NCI-H524 treated with DMSO at 0.1 percent for 48 hours (cell line): ENCODE data around the gene GLI2.

Experiments
- DNase-seq: peaks from one replicate; lab custom pipeline; 2025; lab: John Stamatoyannopoulos, UW

GLI2 gene

DNA sequence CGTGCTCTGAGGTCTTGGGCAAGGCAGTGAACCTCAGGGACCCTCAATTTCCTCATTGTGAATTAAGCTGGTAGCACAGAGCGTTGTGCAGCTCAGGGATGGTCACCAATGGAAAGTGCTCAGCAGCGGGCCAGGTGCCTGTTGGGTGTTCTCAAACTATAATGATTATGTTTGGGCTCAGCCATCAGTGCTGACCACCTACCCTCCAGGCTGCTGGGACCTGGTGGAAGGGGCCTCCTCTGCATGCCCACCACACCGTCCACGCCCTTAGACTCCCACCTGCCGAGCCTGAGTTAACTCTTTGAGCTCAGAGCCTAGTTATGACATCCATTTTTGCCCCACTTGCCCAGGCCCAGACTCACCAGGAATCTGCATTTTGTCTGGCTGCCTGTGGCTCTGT, 35.0 kb downstream of the GLI2 start:
- no peak for DNase-seq

DNA sequence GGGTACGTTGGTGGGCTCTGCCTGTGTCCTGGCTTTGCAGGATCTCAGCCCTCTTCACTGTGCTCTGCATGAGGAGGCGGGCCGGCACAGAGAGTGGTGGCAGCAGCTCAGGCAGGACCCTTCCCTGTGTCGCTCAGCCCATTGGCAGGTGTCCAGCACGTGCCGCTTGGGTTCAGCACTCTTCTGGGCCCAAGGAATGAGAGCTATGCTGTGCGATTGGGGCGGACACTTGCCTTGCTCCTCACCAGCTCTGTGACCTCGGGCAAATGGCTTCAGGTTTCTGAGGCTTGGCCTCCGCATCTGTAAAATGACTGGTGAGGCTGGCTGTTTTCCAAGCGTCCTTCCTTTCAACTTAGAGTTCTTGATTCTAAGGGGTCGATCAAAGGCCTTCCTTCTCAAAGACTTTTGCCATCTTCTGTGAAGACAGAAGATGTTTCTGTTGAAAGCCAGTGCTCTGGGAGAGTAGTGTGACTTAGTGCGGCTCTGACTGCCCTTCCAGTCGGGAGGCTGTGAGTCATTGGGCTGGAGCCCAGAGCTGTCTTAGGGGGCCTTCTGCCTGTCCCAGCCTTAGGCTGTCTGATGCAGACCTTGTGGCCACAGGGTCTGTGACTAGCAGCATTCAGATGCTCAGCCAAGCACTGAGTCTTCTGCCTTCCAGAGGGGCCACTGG, 35.6 kb downstream of the GLI2 start:
- no peak for DNase-seq

DNA sequence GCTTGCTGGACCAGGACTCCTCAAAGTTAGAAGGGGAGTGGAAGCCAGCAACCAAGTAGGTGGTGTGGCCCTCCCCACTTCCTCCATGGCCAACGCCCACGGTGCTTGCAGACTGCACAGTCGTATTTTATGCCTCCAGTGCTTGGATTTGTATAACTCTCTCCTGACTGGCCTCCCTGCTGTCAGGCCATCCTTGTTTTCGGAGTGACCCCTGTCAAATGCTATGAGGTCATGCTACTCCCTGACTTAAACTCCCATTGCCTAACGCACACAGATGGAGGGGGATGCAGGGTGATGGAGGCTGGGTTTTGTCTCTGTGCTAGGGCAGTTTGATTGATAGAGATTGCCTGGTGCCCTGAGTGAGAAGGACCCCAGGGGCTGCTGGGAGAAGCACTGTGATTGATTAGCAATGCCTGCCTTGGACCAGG, 36.1 kb downstream of the GLI2 start:
- no peak for DNase-seq

DNA sequence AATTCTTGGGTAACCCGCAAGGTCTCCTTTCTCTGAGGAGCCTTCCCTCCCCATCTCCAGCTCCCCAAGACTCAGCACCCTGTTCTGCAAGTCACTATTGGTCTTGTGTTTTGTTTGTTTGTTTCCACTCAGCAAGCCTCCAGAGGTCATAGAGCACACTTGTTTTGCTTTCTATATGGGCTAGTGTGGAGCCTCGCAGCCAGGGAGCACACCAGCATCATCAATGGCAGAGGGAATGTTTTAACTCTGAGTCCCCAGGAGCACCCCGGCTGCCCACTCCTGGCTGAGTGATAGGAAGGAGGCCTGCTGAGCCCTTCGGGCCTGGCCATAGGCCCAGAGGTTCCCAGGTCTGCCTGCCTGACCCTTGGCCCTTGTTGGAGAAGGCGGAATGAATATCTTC, 36.6 kb downstream of the GLI2 start:
- DNase-seq = no peak

DNA sequence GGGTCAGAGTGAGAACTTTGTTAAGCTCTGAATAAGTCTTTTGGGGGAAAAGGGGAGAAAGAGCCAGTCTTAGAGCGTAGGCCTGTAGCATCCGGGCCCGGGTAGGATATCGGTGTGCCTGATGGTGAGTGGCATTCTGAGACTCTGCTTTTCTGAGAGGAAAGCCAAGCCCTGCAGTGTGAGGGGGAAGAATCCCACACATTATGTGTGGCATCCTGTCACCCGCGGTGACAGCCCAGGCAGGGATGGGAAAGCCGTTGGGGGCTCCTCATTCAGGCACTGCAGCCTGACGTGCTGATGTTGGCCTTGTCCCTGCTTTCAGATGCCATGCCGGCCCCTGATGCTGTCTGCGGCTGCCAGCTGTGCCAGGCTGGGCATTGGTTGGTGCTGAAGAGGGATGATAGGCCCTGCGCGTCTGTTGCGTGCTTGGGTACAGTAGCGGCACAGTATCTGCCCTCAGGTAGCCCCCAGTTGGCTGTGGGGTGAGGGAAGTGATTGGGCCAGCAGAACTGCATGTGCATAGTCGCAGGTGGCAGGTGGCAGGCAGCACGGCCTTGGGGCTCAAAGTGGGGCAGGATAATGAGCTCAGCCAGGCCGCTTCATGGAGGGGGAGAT, 37.6 kb downstream of the GLI2 start:
- DNase-seq = no peak

DNA sequence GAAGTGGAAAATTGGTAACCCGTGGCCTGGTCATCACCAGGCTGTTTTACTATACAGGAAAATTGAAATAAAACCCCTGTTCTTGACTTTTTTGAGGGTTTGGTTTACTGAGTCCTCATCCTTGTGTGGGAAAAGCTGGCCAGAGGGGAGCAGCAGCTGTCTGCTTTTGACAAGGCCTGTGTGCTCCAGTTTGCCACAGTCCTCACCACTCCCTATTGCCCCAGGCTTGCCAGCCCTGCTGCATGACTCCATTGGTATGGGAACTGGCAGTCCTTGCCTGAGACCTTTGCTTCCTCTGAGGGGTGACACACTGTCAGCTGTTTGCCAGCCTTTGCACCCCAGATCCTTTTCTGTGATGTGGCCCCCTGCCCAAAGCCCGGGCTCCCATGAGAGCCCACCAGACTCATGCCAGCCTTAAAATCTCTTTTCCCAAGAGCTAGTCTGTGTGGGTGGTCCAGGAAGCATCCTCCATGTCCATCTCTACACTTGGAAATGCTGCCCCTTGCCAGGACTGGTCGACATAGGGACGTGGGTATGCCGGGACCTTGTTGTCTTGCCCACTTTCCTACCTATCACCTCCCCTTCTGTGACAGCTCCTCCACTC, 39.0 kb downstream of the GLI2 start:
- no peak for DNase-seq

DNA sequence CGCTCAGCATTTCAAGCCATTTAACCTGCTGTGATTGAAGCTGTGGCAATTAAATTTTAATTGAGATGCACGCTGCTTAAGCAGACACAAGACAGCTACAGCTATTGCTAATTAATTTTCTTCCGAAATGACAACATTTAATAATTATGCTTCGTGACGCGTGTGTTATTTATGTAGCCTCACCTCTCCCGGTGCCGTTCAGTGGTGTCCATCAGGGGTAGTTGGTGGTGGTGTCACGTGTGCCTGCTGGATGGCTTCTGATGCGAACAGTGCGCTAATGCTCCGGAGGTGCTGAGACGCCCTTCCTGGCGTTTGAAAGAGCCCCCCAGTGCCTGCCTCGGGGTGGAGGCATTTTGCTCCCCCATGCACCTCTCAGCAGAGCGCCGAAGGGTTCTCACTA, 39.5 kb downstream of the GLI2 start:
- no peak for DNase-seq

DNA sequence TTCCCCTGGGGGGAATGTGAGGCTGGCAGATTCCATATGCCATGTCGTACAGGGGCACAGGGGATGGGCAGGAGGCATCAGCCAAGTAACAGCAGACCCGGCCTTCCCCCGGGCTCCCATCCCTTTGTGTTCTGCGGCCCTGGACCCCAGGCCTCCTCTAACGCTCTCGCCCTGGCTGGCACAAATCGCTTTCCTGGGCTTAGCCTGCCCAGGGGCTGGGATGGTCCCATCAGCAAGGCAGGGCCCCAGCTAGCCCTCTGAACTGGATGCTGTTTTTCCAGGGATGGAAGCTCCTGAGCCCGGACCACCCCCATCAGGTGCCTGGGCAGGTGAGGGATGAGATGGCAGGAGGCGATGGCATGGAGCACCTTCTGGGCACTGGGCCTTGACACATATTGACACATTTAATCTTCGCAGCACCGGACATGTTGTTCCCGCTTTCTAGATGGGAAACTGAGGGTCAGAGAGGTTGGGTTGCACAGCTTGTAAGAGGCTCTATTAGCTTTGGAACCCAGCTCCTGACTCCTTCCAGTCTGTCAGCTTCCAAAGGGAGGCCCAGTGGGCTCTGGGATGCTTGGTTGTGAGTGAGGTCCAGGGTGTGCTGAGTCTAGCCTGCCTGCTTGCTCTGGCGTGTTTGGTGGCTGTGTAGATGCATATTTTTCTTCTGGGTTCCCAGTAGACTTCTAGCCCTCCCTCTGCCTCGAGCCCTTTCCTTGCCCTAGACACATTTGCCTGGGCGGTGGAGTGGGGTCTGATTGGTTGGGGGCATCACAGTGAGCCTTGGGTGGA, 40.3 kb downstream of the GLI2 start:
- no peak for DNase-seq

- DNase-seq = no peak
These were observed 41.0 kb downstream of the GLI2 start for GRCh38 chr2:120776649-120777048.

GRCh38 chr2:120777170-120777751, 41.6 kb downstream of the GLI2 start:
- DNase-seq = no peak

DNA sequence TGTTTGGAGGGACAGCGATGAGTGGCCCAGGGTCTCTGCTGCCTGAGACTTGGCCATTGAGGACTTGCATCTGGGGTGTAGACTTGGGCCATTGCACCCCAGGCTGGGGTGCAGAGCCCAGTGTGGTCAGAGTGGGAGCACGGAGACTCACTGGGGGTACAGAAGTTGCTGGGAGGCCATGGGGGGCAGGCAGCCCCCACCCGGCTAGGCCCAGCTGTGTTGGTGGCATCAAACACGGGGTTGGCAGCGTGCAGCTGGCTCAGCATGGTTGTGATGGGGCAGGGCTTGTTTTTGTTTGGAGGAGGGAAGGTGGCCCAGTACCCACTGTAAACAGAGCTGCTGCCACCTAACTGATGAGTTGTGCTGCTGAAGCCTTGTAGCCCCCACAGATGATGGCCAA, 42.1 kb downstream of the GLI2 start:
- no peak for DNase-seq

DNA sequence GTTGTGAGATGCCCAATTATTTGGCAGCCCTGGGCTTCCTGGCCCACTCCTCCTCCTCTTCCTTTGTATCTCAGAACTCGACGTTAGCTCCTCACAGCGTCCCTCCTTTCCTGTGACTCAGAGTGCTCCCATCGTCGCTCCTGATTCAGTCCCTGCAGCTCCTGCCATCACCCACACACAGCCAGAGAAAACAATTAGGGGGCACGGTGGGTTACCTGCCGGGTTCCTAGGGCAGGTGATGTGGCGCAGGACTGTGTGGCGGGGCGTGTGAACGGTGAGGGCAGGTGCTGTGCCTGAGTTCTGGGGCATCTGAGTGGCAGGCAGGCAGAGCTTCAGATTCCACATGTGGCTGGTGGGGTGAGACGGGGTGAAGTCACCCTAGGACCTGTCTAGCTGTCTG, 42.6 kb downstream of the GLI2 start:
- no peak for DNase-seq

DNA sequence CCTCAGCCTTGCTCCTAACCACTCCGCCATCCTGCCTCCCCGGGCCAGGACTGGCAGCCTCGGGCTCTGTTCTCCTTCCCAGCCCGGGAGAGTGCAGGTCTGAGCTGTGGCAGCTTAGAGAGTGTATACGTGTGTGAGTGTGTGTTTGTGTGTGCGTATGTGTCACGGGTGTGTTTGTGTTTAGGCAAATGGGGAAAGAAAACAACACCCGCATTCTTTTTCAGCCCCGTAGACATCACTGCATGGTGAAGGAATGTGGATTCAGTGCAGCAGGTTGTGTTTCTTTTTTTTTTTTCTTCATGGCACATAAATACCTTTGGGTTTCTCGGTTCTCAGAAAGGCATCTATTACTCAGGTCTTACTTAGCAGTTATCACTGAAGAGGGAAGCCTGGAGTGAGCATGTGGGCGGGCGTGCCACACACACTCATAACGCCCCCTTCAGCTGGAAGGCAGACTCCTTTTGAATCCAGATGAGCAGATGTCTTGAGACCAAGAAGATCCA, 44.2 kb downstream of the GLI2 start:
- peak; percentile 75 for DNase-seq

DNA sequence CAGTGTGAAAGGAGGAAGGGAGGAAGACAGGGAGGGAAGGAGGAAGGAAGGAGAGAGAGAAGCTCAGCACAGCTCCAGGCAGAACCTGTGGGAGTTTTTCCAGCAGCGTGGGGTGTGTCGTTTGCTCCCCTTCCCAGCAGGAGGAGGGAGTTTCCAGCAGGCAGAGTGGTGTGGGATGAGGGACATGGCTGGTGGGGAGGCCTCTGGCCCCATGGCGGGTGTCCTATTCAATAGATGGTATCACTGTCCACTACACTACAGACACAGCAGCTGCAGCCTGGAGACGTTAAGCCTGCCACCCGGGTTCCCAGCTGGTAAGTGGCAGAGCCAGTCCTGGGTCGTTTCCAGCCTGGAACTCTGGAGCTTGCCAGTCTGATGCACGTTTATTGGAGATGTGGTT, 44.7 kb downstream of the GLI2 start:
- DNase-seq = peak; percentile 3

DNA sequence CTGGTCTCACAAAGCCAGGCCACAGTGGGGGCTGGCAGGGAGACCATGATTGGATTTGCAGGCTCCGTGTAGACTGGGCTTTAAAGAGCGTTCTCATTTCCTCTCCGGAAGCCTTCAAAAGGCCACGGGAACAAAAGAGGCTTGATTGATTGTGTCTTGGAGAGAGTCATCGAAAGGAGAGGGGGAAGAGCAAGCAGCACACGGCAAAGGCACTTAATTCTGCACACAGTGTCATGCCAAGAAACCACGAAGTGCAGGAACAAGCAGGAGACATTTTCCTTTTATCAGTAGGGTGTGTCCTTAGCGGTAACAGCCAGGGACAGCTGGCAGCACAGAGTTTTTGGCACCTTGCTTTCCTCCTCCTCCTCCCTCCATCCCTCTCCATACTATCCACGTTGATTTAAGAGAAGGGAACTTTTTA, 47.7 kb downstream of the GLI2 start:
- no peak for DNase-seq

GRCh38 chr2:120783969-120784372, 48.3 kb downstream of the GLI2 start:
- no peak for DNase-seq
